Activated CD4-positive, alpha-beta T cell treated with anti-CD3 and anti-CD28 coated beads, Interleukin-2, amount 50 U/mL, for 16 hours (primary cell): ENCODE results near the gene DSCAM.

Experiments
- DNase-seq: peaks from one replicate; pipeline ENCODE4 v3.0.0-alpha.2; 2020

DSCAM gene

DNA sequence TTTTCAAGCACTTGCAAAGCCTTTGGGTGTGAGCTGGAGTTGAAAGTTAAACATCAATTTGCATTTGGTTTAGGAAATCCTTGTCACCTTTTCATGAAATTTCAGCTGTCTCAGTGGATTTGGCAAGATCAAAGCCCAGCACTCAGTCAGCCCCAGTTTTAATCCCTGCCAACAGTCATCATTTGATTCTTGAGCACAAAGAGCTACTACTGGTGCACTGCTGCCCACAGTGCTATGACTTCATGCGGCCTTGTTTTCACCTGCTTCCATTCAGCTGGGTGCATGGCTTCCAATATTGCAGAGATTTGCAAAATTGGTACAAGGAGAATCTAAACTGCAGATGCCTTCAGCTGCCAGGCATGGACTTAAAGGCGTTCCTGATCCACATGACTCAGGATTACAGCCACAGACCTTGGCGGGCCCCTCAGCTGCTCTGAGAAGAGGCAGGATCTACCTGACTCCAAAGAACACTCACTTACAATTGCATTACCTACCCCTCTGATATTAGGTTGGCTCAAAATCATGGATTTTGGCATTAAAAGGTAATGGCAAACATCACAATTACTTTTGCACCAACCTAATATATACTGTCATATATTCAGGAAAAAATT, 259.1 kb downstream of the DSCAM start:
- no peak for DNase-seq

- no peak for DNase-seq
Observed at GRCh38 chr21:40586575-40586974, 260.4 kb downstream of the DSCAM start.

- no peak for DNase-seq
Observed at GRCh38 chr21:40577285-40578043, 269.5 kb downstream of the DSCAM start.

DNA sequence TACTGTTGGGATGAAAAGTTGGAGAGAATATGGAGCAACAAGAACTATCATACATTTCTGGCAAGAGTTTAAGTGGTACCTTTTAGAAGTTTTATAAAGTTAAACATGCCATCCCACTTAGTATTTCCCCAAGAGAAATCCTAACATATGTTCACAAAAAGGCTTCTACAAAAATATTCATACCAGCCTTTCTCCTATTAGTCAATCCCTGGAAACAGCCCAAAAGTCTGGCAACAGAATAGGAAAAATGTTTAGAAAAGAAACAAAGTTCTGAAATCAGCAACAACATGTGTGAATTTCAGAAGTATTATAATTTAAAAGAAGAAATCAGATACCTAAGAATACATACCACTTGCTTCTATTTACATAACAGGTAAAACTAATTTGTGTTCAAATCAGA, 271.0 kb downstream of the DSCAM start:
- DNase-seq, result no peak

DNA sequence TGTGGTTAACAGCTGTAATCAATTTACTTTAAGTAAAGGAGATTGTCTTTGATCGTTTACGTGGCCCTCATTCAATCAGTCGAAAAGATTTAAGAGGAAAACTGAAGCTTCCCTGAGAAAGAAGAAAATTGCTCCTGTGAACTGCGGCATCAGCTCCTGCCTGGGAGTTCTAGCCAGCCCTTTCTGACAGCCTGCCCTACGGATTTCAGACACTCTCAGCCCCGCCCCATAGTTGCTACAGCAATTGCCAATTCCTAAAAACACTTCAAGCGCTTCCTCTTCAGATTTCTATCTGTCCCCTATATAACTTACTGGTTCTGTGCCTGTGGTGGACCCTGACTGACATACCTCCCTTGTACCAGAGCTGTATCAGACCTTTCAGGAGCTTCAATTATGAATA, 277.6 kb downstream of the DSCAM start:
- no peak for DNase-seq

DNA sequence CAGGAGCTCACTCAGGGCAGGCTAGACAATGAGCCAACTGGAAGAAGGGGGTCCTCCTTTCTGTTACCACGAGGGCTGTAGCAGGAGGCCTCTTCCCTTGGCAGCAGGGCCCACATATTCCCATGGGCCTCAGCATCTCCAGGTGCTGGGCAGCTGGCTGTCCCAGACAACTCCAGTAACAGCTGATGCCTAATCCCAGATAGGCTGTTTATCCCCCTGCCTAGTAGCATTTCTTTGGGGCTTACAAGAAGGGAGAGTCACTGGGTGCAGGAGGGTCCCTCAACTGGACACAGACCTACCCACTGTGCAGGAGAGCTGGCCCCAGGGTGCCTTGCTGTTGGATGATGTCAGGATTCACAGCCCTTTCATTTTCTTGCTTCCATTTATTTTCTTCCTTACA, 278.2 kb downstream of the DSCAM start:
- DNase-seq, result no peak

DNA sequence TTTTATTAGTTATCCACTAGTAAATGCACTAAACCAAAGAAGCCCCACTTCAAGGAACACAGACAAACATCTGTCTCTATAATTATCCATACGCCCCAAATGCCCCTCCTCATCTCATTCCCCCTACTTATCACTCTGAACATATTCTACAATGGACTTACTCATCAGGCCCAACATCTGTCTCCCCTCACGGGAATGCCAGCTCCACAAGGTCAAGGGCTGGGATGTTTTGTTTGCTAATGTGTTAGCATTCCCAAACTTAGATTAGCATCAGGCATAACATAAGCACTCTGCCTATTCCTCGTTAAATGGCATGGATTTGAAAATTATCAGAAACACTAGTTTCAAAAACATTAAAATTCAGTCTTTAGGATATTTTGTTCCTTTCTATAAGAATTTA, 279.5 kb downstream of the DSCAM start:
- no peak for DNase-seq

GRCh38 chr21:40566486-40566885, 280.5 kb downstream of the DSCAM start:
- no peak for DNase-seq

DNA sequence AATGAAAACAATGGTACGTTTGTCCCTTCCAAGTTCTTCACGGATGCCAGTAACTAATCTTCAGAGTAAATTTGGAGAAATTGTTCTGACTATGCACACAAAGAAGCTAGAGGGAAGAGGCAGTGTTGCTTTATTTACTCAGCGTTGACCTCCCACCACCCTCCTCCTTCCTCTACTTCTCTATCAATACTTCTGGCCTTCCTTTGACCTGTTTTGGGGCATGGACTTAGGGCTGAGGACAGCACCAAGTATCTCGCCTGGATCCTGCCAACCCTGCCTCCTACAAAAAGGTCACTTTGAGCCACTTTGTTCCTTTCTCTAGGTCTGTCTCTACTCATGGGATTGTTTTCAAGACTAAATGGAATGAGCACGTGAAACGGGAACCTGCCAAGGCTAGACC, 282.6 kb downstream of the DSCAM start:
- no peak for DNase-seq

- no peak for DNase-seq
Observed at GRCh38 chr21:40563900-40564299, 283.1 kb downstream of the DSCAM start.

DNA sequence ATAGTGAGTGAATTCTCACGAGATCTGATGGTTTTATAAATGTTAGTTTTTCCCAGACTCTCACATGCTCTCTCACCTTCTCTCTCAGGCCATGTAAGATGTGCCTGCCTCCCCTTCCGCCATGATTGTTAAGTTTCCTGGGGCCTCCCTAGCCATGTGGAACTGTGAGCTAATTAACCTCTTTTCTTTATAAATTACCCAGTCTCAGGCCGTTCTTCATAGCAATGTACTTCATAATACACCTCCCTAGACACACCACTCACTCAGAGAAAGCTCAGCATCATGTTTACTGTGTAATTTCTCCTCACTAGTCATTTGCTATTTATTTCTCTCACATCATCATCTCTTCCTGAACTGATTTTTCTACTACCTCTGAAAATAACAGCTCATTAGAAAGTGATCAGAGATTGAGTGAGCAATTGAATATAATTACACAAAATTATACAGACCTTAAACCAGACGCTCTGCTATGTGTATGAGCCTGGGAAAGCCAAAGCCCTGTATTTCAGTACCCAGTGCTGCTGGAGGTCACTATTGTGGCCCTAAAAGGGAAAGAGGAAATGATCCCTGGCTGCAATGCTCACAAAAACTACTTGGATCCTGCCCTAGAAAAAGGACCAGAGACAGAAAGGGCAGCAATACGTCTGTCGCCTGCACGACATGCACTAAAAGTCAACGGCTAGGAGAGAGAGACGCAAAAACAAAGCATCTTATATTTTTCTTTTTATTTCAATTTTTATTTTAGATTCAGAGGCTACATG, 284.5 kb downstream of the DSCAM start:
- DNase-seq, result no peak

DNA sequence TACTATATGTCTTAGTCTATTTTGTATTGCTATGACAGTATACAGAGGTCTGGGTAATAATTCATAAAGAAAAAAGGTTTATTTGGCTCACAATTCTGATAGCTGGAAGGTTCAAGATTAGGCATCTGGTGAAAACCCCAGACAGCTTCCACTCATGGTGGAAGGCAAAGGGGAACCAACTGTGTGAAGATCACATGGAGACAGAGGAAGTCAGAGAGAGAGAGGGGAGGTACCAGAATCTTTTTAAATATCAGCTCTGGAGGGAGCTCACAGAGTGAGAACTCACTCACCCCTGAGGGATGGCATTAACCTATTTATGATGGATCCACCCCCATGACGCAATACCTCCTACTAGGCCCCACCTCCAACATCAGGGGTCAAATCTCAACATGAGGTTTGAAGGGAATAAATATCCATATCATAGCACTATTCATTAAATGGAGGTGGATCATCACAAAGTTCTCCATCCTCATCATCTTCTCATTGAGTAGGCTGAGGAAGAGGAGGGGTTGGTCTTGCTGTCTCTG, 290.5 kb downstream of the DSCAM start:
- no peak for DNase-seq

DNA sequence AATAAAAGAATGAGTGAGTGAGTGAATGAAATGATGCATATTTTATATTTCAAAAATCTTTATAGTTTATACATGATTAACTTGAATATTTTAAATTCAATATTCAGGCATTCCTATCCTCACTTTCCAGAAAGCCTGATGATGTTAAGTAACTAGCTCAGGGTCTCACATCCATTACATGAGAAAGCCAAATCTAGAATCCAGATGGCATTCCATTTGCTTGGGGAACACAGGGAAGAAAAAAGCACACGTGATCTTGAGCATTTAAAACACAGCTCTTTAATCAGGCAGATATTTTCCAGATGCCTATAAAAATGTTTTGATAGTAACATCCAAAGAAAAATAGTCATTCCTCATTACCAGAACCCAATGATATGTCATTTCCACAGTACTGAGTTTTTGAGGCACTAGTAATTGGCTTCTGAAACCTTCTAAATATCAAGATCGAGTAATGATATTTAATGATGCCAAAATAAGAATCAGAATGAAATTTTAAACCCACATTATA, 291.9 kb downstream of the DSCAM start:
- DNase-seq, result no peak

- DNase-seq, result no peak
Observed at GRCh38 chr21:40553781-40554180, 293.2 kb downstream of the DSCAM start.

DNA sequence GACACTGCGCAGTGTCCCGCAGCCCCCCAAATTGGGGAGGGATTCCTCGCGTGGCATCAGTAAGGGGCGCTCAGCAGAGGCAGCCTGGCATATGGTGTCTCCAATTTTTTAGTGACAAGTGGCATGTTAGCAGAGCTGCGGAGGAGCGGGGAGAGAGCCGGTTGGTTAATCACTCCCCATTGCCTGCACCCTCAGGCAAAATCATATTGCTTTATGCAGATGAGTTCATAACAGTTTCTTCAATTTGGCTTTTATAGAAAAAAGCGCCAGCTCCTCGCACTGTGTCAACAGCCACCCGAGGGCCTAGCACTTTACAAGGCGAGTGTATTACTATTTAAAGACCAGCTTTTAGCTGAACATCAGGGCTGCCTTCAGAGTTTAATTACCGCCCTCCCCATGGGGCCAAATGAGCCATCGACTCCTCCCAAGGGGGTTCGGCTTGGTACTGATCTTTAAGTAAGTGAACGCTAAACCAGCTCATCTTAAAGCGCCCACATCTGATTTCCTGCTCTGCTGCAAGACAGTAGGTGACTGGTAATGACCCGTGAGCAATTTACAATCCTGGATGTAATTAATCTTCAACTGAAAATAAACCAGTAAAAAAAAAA, 298.9 kb downstream of the DSCAM start:
- DNase-seq, result no peak

- DNase-seq, result no peak
Observed at GRCh38 chr21:40546647-40547046, 300.3 kb downstream of the DSCAM start.

DNA sequence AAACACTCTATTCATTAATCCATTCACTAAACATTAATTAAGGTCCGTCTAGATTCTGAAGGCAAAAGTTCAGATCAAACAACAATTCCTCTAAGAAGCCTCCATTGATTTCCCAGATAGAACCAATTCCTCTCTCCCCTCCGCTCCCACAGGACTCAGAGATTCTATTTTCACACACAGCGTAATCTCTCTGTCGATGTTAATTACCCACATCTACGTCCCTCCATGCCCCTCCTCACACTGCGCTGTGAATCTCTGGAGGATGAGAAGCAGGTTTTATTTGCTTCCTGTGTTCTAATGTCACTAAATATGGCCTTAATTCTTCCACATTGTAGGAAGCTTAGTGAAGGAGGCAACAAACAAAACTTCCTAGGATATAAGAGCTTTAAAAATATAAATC, 306.7 kb downstream of the DSCAM start:
- no peak for DNase-seq

DNA sequence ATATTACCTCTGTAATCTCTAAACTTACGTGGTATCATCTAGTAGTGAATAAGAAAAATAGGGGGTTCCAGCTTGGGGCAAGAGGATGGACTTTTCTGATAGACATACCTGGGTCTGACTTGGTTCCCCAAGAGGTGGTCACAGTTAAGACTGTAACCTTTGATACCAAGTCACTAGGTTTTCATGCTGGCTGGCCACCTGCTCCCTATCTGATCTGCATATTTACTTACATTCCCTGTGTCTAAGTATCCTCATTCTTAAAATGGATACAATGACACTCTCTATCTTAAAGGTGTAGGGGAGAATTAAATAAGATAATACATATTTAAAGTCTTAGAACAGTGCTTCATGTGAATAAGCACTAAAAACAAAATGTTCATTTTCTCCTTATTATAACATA, 312.1 kb downstream of the DSCAM start:
- no peak for DNase-seq

DNA sequence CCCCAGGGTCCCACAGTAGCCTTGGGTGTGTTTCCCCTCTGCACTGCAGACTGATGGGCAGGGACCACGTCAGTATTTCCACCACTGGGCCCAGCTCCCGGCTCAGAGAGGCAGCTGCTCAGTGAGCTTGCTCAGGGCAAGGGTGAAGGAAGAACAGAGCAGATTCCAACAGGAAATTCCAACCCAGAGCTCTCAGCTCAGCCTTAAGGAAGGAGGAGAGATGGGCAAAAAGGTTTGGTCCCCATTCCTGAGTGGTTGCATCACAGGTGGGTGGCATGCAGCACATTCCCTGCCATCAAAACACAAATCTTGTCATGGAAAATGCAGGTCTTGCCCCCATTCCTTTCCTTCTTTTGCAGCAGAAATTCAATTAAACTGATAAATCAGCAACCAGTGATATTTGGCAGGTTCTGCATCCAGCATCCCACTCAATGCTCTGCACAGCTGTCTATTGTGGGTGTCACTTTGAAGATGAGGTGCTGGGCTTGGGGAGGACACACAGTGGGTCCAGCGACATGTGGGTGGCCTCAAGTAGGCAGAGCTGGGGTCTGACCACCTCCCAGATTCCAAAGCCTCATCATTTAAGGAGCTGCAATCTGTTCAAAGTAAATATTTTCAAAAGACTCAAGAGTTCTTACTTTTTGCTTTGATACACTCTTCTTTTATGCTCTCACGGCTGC, 315.4 kb downstream of the DSCAM start:
- DNase-seq, result no peak

- DNase-seq, result no peak
Observed at GRCh38 chr21:40531016-40531415, 315.9 kb downstream of the DSCAM start.

GRCh38 chr21:40517646-40518045, 329.3 kb downstream of the DSCAM start:
- DNase-seq, result no peak

- DNase-seq, result no peak
Observed at GRCh38 chr21:40516335-40516734, 330.6 kb downstream of the DSCAM start.

DNA sequence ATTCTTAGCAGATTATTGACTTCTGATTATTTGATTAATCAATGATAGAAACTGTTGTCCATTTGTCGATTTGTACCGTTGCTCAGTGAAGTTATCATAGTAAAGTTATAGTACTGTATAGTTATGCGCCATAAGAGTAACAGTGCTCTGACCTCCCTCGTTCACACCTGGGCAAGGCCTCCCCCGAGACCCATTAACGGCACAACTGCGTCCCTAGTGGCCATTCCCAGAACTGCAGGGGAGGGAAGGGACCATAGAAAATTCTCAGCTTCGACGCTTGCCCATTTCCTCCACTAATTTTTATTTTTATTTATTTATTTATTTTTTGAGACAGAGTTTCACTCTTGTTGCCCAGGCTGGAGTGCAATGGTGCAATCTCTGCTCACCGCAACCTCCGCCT, 334.4 kb downstream of the DSCAM start:
- no peak for DNase-seq
